H1 (cell line): ENCODE measurements around the gene UBE2O. TPM values are rescaled to one million over a fixed set of nuclear protein-coding genes. Genes with fewer than 3 reads are reported as not detected.

Experiments
- CTCF ChIA-PET: fragments of 300-600 bp; sonication (Branson Sonifier 250); formaldehyde crosslinking; loops from one replicate; lab custom pipeline; 2021; ENCODE audit not compliant: partially characterized antibody; lab: Charles Lee
- POLR2A ChIA-PET: fragments of 300-600 bp; sonication (Branson Sonifier 250); formaldehyde crosslinking; loops from one replicate; lab custom pipeline; 2021; ENCODE audit warnings: inconsistent platforms; ENCODE audit not compliant: partially characterized antibody; lab: Charles Lee
- DNase-seq, 2 experiments: peaks; one replicate each; pipeline versions ENCODE4 v3.0.0 to v3.0.0-alpha.2; 2010 to 2022; ENCODE audit warnings: low spot score in 2 of 2, low read depth in 1 of 2, mixed read lengths in 1 of 2
- FAIRE-seq: peaks from 2 replicates; lab custom pipeline; 2011; peaks lifted over from hg19 to GRCh38; lab: Jason Lieb, UNC
- H2AFZ ChIP-seq: 2 replicates; pipeline ENCODE4 v1.8.1; 2012; ENCODE audit warnings: low read length, inconsistent platforms
- H2AK5ac ChIP-seq: 2 replicates; pipeline ENCODE4 v1.6.1; 2013; ENCODE audit warnings: low read depth, low read length
- H2BK120ac ChIP-seq: replicated peaks from 2 replicates; pipeline ENCODE3; 2013; ENCODE audit warnings: low read depth, low read length, inconsistent platforms
- H2BK12ac ChIP-seq: 2 replicates; pipeline ENCODE4 v1.6.1; 2013; ENCODE audit warnings: low read depth, low read length
- H2BK15ac ChIP-seq: 2 replicates; pipeline ENCODE4 v1.6.1; 2013; ENCODE audit warnings: low read length
- H2BK20ac ChIP-seq: 2 replicates; pipeline ENCODE4 v1.6.1; 2013; ENCODE audit warnings: low read length
- H2BK5ac ChIP-seq: 2 replicates; pipeline ENCODE4 v1.6.1; 2013; ENCODE audit warnings: low read depth, low read length
- H3K14ac ChIP-seq: 2 replicates; pipeline ENCODE4 v1.6.1; 2013; ENCODE audit warnings: inconsistent platforms; ENCODE audit not compliant: insufficient read length
- H3K18ac ChIP-seq: 2 replicates; pipeline ENCODE4 v1.6.1; 2013; ENCODE audit warnings: low read length; ENCODE audit errors: extremely low read depth
- H3K23ac ChIP-seq: 2 replicates; pipeline ENCODE4 v1.6.1; 2013; ENCODE audit warnings: inconsistent platforms; ENCODE audit not compliant: insufficient read length
- H3K23me2 ChIP-seq: 2 replicates; pipeline ENCODE4 v1.6.1; 2013; ENCODE audit warnings: low read depth, low read length
- H3K27ac ChIP-seq: 2 replicates; pipeline ENCODE4 v1.6.1; 2011; ENCODE audit warnings: low read depth, low read length, inconsistent platforms
- H3K27me3 ChIP-seq, 4 experiments: replicated peaks in 1 of 4; 1 replicate in 1 of 4; 2 replicates in 3 of 4; pipeline versions ENCODE4 v1.6.1 to v1.8.1; 2011 to 2013; ENCODE audit warnings: low read length in 3 of 4, mild to moderate bottlenecking in 3 of 4, inconsistent platforms in 2 of 4, mixed read lengths in 2 of 4, moderate library complexity in 1 of 4; ENCODE audit not compliant: control insufficient read depth in 3 of 4, insufficient read depth in 3 of 4; ENCODE audit errors: extremely low read depth in 1 of 4
- H3K36me3 ChIP-seq, 4 experiments: 2 replicates each; pipeline versions ENCODE4 v1.6.1 to v1.8.1; 2011 to 2013; ENCODE audit warnings: mild to moderate bottlenecking in 4 of 4, low read length in 3 of 4, moderate library complexity in 2 of 4, control low read depth in 1 of 4, inconsistent platforms in 1 of 4; ENCODE audit not compliant: insufficient read depth in 4 of 4, control insufficient read depth in 2 of 4
- H3K4ac ChIP-seq: replicated peaks from 2 replicates; pipeline ENCODE3; 2013; ENCODE audit warnings: low read length, low read depth, mixed read lengths, inconsistent platforms; ENCODE audit not compliant: insufficient read length
- H3K4me1 ChIP-seq, 4 experiments: replicated peaks in 1 of 4; 1 replicate in 1 of 4; 2 replicates in 3 of 4; pipeline versions ENCODE4 v1.6.1 to v1.8.1; 2011 to 2013; ENCODE audit warnings: low read length in 3 of 4, inconsistent platforms in 2 of 4, mixed read lengths in 1 of 4; ENCODE audit not compliant: insufficient read depth in 4 of 4, control insufficient read depth in 3 of 4
- H3K4me2 ChIP-seq, 2 experiments: 2 replicates each; pipeline versions ENCODE4 v1.6.1 to v1.8.1; 2011 to 2013; ENCODE audit warnings: low read depth in 2 of 2, low read length in 2 of 2, control low read depth in 1 of 2, inconsistent platforms in 1 of 2, mild to moderate bottlenecking in 1 of 2; ENCODE audit not compliant: insufficient read depth in 1 of 2
- H3K4me3 ChIP-seq, 4 experiments: fragments of 200-600, 300-600 bp in 1 of 4; sonication (generic), shearing (Covaris generic), sonication (Bioruptor Twin) in 1 of 4; 2 replicates each; pipeline versions ENCODE4 v1.5.1 to v1.8.1; 2011 to 2016; ENCODE audit warnings: low read length in 4 of 4, low read depth in 3 of 4, control low read depth in 2 of 4, inconsistent platforms in 2 of 4, mild to moderate bottlenecking in 2 of 4, mixed read lengths in 1 of 4, moderate library complexity in 1 of 4; ENCODE audit not compliant: insufficient read depth in 2 of 4; ENCODE audit errors: extremely low read depth in 1 of 4
- H3K56ac ChIP-seq: replicated peaks from 2 replicates; pipeline ENCODE3; 2013; ENCODE audit warnings: low read depth, mild to moderate bottlenecking, mixed read lengths, low read length, inconsistent platforms; ENCODE audit not compliant: insufficient read length
- H3K79me1 ChIP-seq: 2 replicates; pipeline ENCODE4 v1.6.1; 2013; ENCODE audit warnings: low read depth, low read length, control low read depth
- H3K79me2 ChIP-seq, 2 experiments: 2 replicates each; pipeline versions ENCODE4 v1.6.1 to v1.8.1; 2012 to 2013; ENCODE audit warnings: low read length in 2 of 2, mild to moderate bottlenecking in 2 of 2, inconsistent platforms in 1 of 2; ENCODE audit not compliant: insufficient read depth in 2 of 2, control insufficient read depth in 1 of 2
- H3K9ac ChIP-seq, 4 experiments: replicated peaks in 1 of 4; 1 replicate in 1 of 4; 2 replicates in 3 of 4; pipeline versions ENCODE4 v1.6.1 to v1.8.1; 2011 to 2013; ENCODE audit warnings: low read depth in 3 of 4, low read length in 3 of 4, control low read depth in 2 of 4, mild to moderate bottlenecking in 2 of 4, moderate library complexity in 2 of 4, inconsistent platforms in 1 of 4; ENCODE audit errors: extremely low read depth in 1 of 4
- H3K9me3 ChIP-seq, 2 experiments: 2 replicates each; pipeline versions ENCODE4 v1.6.1 to v1.8.1; 2012 to 2013; ENCODE audit warnings: mild to moderate bottlenecking in 2 of 2, moderate library complexity in 2 of 2, control low read depth in 1 of 2, inconsistent platforms in 1 of 2, low read depth in 1 of 2, low read length in 1 of 2, mixed read lengths in 1 of 2; ENCODE audit not compliant: insufficient read depth in 2 of 2
- H4K20me1 ChIP-seq, 2 experiments: replicated peaks in 1 of 2; 2 replicates each; pipeline versions ENCODE3 to v1.8.1; 2011 to 2013; ENCODE audit warnings: inconsistent platforms in 2 of 2, low read length in 2 of 2, mild to moderate bottlenecking in 1 of 2; ENCODE audit not compliant: insufficient read depth in 2 of 2, control insufficient read depth in 1 of 2
- H4K5ac ChIP-seq: 2 replicates; pipeline ENCODE4 v1.6.1; 2013; ENCODE audit warnings: low read length, low read depth, mixed read lengths, inconsistent platforms; ENCODE audit not compliant: insufficient read length
- H4K8ac ChIP-seq: 2 replicates; pipeline ENCODE4 v1.8.0; 2013; ENCODE audit warnings: mild to moderate bottlenecking, moderate library complexity, low read length, inconsistent platforms; ENCODE audit not compliant: insufficient read depth; ENCODE audit errors: extremely low read depth
- H4K91ac ChIP-seq: replicated peaks from 2 replicates; pipeline ENCODE3; 2013; ENCODE audit warnings: low read length, mixed read lengths, inconsistent platforms; ENCODE audit not compliant: insufficient read length
- WGBS, 2 experiments: shearing (Covaris generic) in 1 of 2; methylation state at CpG; one replicate each; pipeline versions ENCODE4 v1.1.6 to v1.1.7; 2013 to 2015; ENCODE audit warnings: low lambda C conversion rate in 2 of 2, mixed read lengths in 2 of 2, inconsistent platforms in 1 of 2, low coverage in 1 of 2, missing lambda C conversion rate in 1 of 2; ENCODE audit not compliant: insufficient replicate concordance in 2 of 2, insufficient coverage in 1 of 2, insufficient read length in 1 of 2; ENCODE audit errors: extremely low coverage in 1 of 2, missing lambda C conversion rate in 1 of 2; 5-methylcytosine and 5-hydroxymethylcytosine counted together
- polyA plus RNA-seq, 7 experiments: library from polyadenylated mRNA; depleted of rRNA in 3 of 7; stranded (reverse) in 5 of 7; unstranded in 2 of 7; fragments of >200 nt in 5 of 7; fragments of 200-250 nt in 2 of 7; gene quantifications; 1 replicate in 5 of 7; 2 replicates in 1 of 7; 4 replicates in 1 of 7; pipeline versions ENCODE4 v1.2.1 to v1.2.3, GENCODE V29; 2011 to 2013; ENCODE audit warnings: missing spikeins in 2 of 7, mixed read lengths in 2 of 7
- total RNA-seq: library from RNA; stranded (reverse); fragmentation: NEBNext Ultra II Directional; extraction: Animal tissue kit (Norgen Biotek cat#: 25700); gene quantifications from 2 replicates; pipeline ENCODE4 v1.2.1, GENCODE V29; 2021

Gene UBE2O
- total and polyA plus RNA-seq, 2 of the 8 experiments (the other 6 are each of a cell fraction or from before 2014, with no cell fraction given): 24.4 to 63.0 TPM

DNA sequence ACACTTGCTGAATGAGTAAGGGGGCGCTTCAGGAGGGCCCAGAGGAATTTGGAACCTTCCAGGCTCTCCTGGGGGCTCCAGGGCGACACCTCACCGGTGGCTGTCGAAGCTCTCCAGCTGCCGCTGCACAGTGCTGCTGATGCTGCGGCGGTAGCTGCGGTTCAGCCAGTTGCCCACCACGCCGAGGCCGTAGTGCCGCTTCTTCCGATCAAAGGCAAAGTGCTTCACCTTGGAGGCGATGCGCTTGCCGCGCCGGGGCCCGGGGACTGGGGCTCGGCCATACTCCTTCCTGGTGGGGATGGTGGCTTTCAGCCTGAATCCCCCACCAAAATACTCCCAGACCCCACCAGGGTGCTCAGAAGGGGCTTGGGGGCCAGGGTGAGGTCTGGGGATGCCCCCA is 23.8 kb upstream of the UBE2O start:
- Histone ChIP-seq H2BK5ac (no peak overlapping the region), H3K4me1 (no peaks in the 10 kb centered on the region), H3K79me2 (no peaks in the 10 kb centered on the region), H2BK120ac (no peak overlapping the region), H4K91ac (no peak overlapping the region), H3K23me2 (no peaks in the 10 kb centered on the region), H3K4ac (no peak overlapping the region), H3K9ac (no peak overlapping the region), H3K27ac (no peak overlapping the region), H3K27me3 (no peaks in the 10 kb centered on the region), H4K5ac (no peak overlapping the region), H3K23ac (no peak overlapping the region), H3K18ac (no peak overlapping the region), H3K4me3 (no peak overlapping the region), H3K79me1 (no peaks in the 10 kb centered on the region), H2AK5ac (no peak overlapping the region), H3K36me3 (peaks cover 0 to 7% (median 1%) of the 10 kb centered on the region in 4 experiments; a peak in 3 of 8 replicates), H3K9me3 (no peaks in the 10 kb centered on the region), H3K14ac (no peak overlapping the region), H2BK12ac (no peak overlapping the region), H2AFZ (no peak overlapping the region), H2BK20ac (no peak overlapping the region), H3K4me2 (no peak overlapping the region), H2BK15ac (no peak overlapping the region), H4K20me1 (peaks cover 0 to 10% of the 10 kb centered on the region in 2 experiments), H4K8ac (no peak overlapping the region), H3K56ac (no peak overlapping the region)
- DNase-seq: no peak
- WGBS, 2 experiments: 96% methylated on average over 20 of the region's 20 CpGs; no CpG with 5 or more reads in 1 of the 2 experiments
- POLR2A ChIA-PET: interaction anchor here (1.6 to 3.4 kb wide), 3 partner anchors 10 to 81 kb away, joined by 3 to 11 read pairs (median 5); partner anchors contain the start of gene AANAT
- no peak for FAIRE-seq
- CTCF ChIA-PET: interaction anchor here (0.6 to 11.0 kb wide), 11 partner anchors 9 to 1106 kb away, joined by 3 to 192 read pairs (median 5); partner anchors contain the start of genes AANAT, RHBDF2 and UBE2O
